ENCODE measurements around the gene RFX2. TPM values are rescaled to one million over a fixed set of nuclear protein-coding genes. Genes with fewer than 3 reads are reported as not detected.
"Not testable (repeated sequence)": the region's sequence is repeated elsewhere in the genome, so short reads cannot be mapped to it uniquely, and the experiment has no call there.

The RFX2 gene
- total RNA-seq, 3 donors from 2014 or later, result 6.1 to 16.2 (median 9.2) TPM

DNA sequence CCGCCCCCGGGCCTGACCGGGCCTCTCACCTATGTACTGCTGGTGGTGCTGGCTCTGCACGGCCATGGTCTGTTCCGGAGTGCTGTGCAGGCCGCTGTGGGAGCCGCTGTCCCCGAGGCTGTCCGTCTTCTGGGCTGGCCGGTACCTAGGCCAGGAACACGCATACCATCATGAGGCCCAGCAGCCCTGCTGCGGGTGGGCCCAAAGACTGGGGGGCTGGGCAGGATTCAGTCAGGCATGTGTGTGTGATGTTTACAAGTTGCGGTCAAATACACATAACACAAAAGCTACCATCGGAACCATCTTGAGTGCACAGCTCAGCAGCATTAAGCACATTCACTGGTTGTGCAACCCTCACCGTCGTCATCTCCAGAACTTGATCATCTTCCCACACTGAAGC lies 100.2 kb downstream of the RFX2 start:
- H3K4me1 ChIP-seq, result no peaks in the 10 kb centered on the region
- no peak overlapping the region for H3K4me3 ChIP-seq
- intact Hi-C loops (cut with DNase I; ENCODE audit: low total_unique reads), result no loop called here
- DNase-seq (ENCODE audit: low spot score in 2 of 2), result no peak
- H3K36me3 ChIP-seq, result no peaks in the 10 kb centered on the region
- no peak overlapping the region for H3K27ac ChIP-seq
- TF ChIP-seq POLR2AphosphoS5 (IDR thresholded peaks at IDR 0.05) (no peak), POLR2A (IDR thresholded peaks at IDR 0.05) (no peak)
- TF ChIP-seq, protein P1, sequence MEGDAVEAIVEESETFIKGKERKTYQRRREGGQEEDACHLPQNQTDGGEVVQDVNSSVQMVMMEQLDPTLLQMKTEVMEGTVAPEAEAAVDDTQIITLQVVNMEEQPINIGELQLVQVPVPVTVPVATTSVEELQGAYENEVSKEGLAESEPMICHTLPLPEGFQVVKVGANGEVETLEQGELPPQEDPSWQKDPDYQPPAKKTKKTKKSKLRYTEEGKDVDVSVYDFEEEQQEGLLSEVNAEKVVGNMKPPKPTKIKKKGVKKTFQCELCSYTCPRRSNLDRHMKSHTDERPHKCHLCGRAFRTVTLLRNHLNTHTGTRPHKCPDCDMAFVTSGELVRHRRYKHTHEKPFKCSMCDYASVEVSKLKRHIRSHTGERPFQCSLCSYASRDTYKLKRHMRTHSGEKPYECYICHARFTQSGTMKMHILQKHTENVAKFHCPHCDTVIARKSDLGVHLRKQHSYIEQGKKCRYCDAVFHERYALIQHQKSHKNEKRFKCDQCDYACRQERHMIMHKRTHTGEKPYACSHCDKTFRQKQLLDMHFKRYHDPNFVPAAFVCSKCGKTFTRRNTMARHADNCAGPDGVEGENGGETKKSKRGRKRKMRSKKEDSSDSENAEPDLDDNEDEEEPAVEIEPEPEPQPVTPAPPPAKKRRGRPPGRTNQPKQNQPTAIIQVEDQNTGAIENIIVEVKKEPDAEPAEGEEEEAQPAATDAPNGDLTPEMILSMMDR (IDR thresholded peaks at IDR 0.05), result no peak
- no peaks in the 10 kb centered on the region for H3K9me3 ChIP-seq
- H3K27me3 ChIP-seq, result no peaks in the 10 kb centered on the region

DNA sequence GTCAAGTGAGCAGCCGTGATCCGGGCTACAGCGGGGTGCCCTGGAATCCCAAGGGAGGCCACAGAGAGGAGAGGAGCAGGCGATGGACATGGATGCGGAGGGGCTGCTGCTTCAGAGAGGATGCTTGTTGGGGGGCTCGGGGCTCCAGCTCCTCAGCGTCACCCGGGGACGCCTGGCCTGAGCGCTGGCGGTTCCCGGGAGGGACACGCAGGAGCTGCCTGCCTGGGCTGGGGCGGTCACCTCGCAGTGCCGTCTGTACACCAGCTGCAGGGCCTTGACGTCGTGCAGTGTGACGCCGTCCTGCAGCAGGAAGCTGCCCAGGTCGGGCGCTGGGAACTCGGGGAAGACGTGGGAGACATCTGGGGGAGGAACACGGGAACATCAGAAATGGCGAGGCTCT lies 102.4 kb downstream of the RFX2 start:
- Histone ChIP-seq H3K27ac (no peak overlapping the region), H3K27me3 (no peaks in the 10 kb centered on the region), H3K4me3 (no peak overlapping the region), H3K36me3 (no peaks in the 10 kb centered on the region), H3K4me1 (no peaks in the 10 kb centered on the region), H3K9me3 (no peaks in the 10 kb centered on the region)
- TF ChIP-seq, protein P1 (IDR thresholded peaks at IDR 0.05), result no peak
- TF ChIP-seq POLR2AphosphoS5 (IDR thresholded peaks at IDR 0.05) (no peak), POLR2A (IDR thresholded peaks at IDR 0.05) (no peak)
- no peak for DNase-seq (ENCODE audit: low spot score in 2 of 2)
- intact Hi-C loops (cut with DNase I; ENCODE audit: low total_unique reads), result loop anchor here (1.0 kb wide), 1 partner anchor 21 kb away; no protein-coding TSS in a partner anchor

DNA sequence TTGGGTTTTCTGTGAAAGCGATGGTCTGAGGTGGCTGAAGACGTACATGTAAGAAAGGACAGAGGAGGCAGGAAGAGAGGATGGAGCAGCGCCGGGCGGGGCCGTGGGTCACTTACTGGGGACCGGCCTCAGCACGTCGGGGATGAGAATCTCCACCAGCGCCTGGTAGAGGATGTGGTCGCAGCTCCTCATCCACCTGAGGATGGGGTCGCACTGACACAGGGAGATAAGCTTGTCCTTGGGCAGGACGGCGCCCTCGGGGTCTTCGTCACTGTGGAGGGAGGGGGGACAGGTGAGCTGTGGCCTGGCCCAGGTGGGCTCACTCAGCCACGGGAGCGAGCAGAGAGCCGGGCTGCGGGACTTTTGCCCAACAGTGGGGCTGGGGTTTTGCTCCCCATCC lies 103.4 kb downstream of the RFX2 start:
- Histone ChIP-seq H3K27ac (no peak overlapping the region), H3K27me3 (no peaks in the 10 kb centered on the region), H3K4me3 (no peak overlapping the region), H3K4me1 (no peaks in the 10 kb centered on the region), H3K36me3 (no peaks in the 10 kb centered on the region), H3K9me3 (no peaks in the 10 kb centered on the region)
- TF ChIP-seq POLR2AphosphoS5 (IDR thresholded peaks at IDR 0.05) (no peak), POLR2A (IDR thresholded peaks at IDR 0.05) (no peak)
- TF ChIP-seq, protein P1 (IDR thresholded peaks at IDR 0.05), result no peak
- no peak for DNase-seq (ENCODE audit: low spot score in 2 of 2)
- intact Hi-C loops (cut with DNase I; ENCODE audit: low total_unique reads), result no loop called here

DNA sequence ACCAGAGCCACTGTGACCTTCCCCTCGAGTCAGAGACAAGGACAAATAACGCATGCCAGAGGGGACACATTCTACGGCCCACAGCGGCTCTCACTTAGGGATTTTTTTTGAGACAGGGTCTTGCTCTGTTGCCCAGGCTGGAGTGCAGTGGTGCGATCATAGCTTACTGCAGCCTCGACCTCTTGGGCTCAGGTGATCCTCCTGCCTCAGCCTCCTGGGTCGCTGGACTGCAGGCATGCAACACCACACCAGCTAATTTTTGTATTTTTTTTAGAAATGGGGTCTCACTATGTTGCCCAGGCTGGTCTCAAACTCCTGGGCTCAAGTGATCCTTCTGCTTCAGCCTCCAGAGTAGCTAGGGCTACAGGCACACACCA lies 104.2 kb downstream of the RFX2 start:
- DNase-seq (ENCODE audit: low spot score in 2 of 2); H3K4me3 ChIP-seq; H3K36me3 ChIP-seq; H3K4me1 ChIP-seq; intact Hi-C loops (cut with DNase I; ENCODE audit: low total_unique reads); H3K27ac ChIP-seq; H3K27me3 ChIP-seq; H3K9me3 ChIP-seq: not testable (repeated sequence)

DNA sequence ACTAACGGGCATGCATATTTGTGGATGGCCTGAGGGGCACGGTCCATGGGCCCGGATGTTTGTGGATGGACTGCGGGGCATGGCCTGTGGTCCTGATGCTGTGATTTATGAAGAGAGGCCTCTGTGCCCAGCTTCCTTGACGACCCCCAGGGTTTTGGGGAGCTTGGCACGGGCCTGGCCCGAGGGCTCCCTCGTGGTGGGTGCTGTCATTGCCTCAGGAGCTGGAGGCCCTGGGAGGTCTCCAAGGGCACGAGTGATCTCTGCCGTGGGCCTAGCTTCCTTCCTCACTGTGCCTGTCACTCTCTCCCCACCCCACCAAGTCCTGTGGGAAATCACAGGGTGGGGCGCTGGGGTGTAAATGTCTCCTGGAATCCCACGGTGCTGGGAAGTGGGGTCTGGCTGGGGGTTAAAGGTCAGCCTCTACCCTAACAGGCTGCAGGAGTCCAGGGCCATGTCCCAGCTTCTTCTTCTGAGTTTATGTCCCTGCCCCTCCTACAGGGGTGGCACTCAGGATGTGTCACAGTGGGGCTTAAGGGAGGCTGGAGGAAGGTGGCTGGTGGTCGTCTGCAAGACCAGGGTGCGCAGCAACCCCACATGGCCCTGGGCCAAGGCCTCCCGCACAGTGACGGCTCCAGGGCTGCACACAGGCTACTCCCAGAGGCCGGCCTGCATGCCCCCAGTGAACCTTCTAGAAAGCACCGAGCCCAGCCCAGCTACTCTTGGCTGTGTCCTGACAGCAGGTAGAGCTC lies 104.8 kb downstream of the RFX2 start:
- Histone ChIP-seq H3K9me3 (no peaks in the 10 kb centered on the region), H3K36me3 (no peaks in the 10 kb centered on the region), H3K27ac (no peak overlapping the region), H3K4me3 (no peak overlapping the region), H3K27me3 (no peaks in the 10 kb centered on the region), H3K4me1 (no peaks in the 10 kb centered on the region)
- intact Hi-C loops (cut with DNase I; ENCODE audit: low total_unique reads), result no loop called here
- no peak for DNase-seq (ENCODE audit: low spot score in 2 of 2)
- TF ChIP-seq, protein P1 (IDR thresholded peaks at IDR 0.05), result no peak
- no peak for TF ChIP-seq POLR2AphosphoS5 (IDR thresholded peaks at IDR 0.05)
- TF ChIP-seq POLR2A (IDR thresholded peaks at IDR 0.05), result no peak

All from breast epithelium (tissue), 4 donors.